DND-41 (cell line): ENCODE measurements around the gene MMAB.

Experiments
- ATAC-seq: fragments of 200-7000 bp; cut with Tn5 transposase; 3 replicates; pipeline ENCODE4 v1.9.1; 2021; ENCODE audit warnings: low read depth; ENCODE audit not compliant: insufficient read depth
- DNase-seq: peaks from one replicate; pipeline ENCODE4 v3.0.0-alpha.2; 2020
- H2AFZ ChIP-seq: 2 replicates; pipeline ENCODE4 v1.6.0; 2012; ENCODE audit warnings: low read depth, low read length
- H3K27ac ChIP-seq: 2 replicates; pipeline ENCODE4 v1.5.1; 2012; ENCODE audit warnings: low read length, inconsistent platforms
- H3K27me3 ChIP-seq: fragments of 200-600 bp; sonication (generic); 2 replicates; pipeline ENCODE4 v1.6.0; 2012; ENCODE audit warnings: low read length, mild to moderate bottlenecking, inconsistent platforms; ENCODE audit not compliant: insufficient read depth, poor library complexity
- H3K36me3 ChIP-seq: 2 replicates; pipeline ENCODE4 v1.5.1; 2012; ENCODE audit warnings: low read length, inconsistent platforms; ENCODE audit not compliant: insufficient read depth
- H3K4me1 ChIP-seq: 2 replicates; pipeline ENCODE4 v1.5.1; 2012; ENCODE audit warnings: mild to moderate bottlenecking, low read length; ENCODE audit not compliant: insufficient read depth
- H3K4me2 ChIP-seq: 2 replicates; pipeline ENCODE4 v1.6.0; 2012; ENCODE audit warnings: mild to moderate bottlenecking, moderate library complexity, low read length, inconsistent platforms; ENCODE audit not compliant: insufficient read depth
- H3K4me3 ChIP-seq, 2 experiments: fragments of 200-600 bp in 1 of 2; shearing (Covaris generic) in 1 of 2; 2 replicates each; pipeline ENCODE4 v1.5.1; 2012 to 2016; ENCODE audit warnings: inconsistent platforms in 2 of 2, low read length in 2 of 2, mild to moderate bottlenecking in 2 of 2, low read depth in 1 of 2, moderate library complexity in 1 of 2
- H3K79me2 ChIP-seq: 2 replicates; pipeline ENCODE4 v1.6.0; 2012; ENCODE audit warnings: low read length, inconsistent platforms; ENCODE audit not compliant: insufficient read depth
- H3K9ac ChIP-seq: 2 replicates; pipeline ENCODE4 v1.6.0; 2012; ENCODE audit warnings: low read depth, mild to moderate bottlenecking, inconsistent platforms, low read length, moderate library complexity
- H3K9me3 ChIP-seq: 2 replicates; pipeline ENCODE4 v1.5.1; 2012; ENCODE audit warnings: low read length, moderate library complexity, mild to moderate bottlenecking, inconsistent platforms; ENCODE audit not compliant: insufficient read depth, severe bottlenecking
- H4K20me1 ChIP-seq: 2 replicates; pipeline ENCODE4 v1.6.0; 2012; ENCODE audit warnings: low read length; ENCODE audit not compliant: insufficient read depth
- EZH2 ChIP-seq: IDR thresholded peaks from 3 replicates; pipeline ENCODE4 v1.6.1; 2012; ENCODE audit warnings: borderline replicate concordance, low read depth, mild to moderate bottlenecking, moderate library complexity, low read length, inconsistent platforms; ENCODE audit not compliant: severe bottlenecking
- TF ChIP-seq, protein P1 (sequence below): IDR thresholded peaks from 2 replicates; pipeline ENCODE4 v1.5.1; 2012; ENCODE audit warnings: borderline replicate concordance, low read length, moderate library complexity, mild to moderate bottlenecking; ENCODE audit not compliant: poor library complexity, severe bottlenecking; ENCODE audit errors: extremely low read depth

MMAB gene

DNA sequence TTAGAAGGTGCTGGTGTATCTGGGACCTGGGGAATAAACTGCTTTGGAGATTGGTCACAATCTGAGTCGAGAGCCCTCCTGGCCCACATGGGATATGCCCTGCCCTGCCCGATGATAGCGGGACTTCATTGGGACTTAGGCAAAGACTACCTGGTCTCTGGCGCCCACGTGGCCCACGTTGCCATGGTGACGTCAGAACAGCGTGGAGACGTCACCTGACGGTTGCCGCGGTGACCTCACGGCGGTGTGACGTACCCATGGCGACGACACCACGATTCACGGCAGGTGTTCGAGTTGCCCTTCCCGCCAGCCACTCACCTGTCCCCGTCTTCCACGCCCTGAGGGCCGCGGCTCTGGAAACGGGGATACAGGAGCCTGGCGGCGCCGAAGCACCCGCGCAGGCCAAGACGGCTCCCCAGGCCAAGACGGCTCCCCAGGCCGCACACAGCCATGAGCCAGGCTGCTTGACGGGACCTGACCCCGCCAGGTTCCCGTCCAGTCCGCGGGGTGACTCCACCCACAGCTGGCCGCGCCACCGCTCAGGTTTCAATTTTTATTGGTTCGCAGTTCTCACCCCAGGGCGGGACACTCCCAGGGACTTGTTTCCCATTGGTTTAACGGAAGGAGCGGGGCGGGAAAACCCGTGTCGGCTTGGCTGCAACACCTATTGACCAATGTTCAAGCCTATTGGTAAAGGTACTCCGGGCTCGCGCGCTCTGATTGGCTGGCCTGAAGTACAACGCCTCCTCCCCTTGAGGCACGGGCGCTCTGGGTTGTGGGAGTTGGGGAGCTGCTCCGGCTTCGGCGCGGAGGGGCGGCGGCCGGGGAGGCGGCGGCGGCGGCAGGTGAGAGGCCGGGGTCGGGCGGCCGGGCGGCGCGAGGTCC is at the start of gene MMAB, which contains the start of gene MVK:
TSS of gene MMAB (minus strand) at position 476 of the 885 bp plus-strand sequence. CDS start at position 452, 24 bp downstream.
TSS of gene MVK (plus strand) at position 766 of the 885 bp plus-strand sequence. CDS start 1,029 bp downstream, outside the sequence.
- H3K27me3 ChIP-seq = no peaks in the 10 kb centered on the region
- peaks cover 32% of the 10 kb centered on the region for H3K79me2 ChIP-seq
- peak within 1 kb of the TSS; percentile 58 to 99 for H3K4me3 ChIP-seq
- H3K9ac ChIP-seq = peak within 1 kb of the TSS; percentile 89
- peak within 1 kb of the TSS; percentile 96 for H3K27ac ChIP-seq
- 0 out of 2 replicates have a peak, but pooled peaks cover 2% of the 10 kb centered on the region for H4K20me1 ChIP-seq
- peak within 1 kb of the TSS; percentile 97 for H3K4me2 ChIP-seq
- DNase-seq (peak; percentile 99), ATAC-seq (peak; percentile 96)
- H2AFZ ChIP-seq = peak within 1 kb of the TSS; percentile 98
- no peak for TF ChIP-seq EZH2
- no peaks in the 10 kb centered on the region for H3K9me3 ChIP-seq
- peaks cover 37% of the 10 kb centered on the region for H3K4me1 ChIP-seq
- H3K36me3 ChIP-seq = peaks cover 58% of the 10 kb centered on the region

DNA sequence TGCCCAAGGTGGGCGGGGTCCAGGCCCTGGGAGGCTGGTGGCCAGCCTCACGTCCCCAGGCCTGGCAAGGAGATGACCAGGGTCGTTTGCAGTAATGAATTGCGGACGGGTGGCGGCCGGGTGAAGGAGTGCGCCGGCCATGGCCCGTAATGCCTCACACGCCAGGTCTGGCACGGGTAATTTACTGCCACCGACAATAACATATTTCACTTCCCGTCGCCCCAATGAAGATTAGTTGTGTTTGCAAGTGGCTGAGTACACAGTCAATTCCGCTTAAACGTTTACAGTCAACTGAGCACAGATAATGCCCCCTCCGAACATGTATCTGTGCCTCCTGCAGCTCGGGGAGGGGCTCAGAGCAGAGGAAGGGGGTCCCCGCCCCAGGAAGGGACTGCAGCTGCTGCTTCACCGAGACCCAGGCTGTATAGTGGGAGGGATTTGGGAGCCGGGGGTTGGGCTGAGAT is 48.6 kb upstream of the MMAB start:
- H2AFZ ChIP-seq = no peak overlapping the region
- ATAC-seq (no peak), DNase-seq (no peak)
- no peak overlapping the region for H3K27ac ChIP-seq
- no peak overlapping the region for H3K4me2 ChIP-seq
- no peak for TF ChIP-seq EZH2
- TF ChIP-seq, protein P1, sequence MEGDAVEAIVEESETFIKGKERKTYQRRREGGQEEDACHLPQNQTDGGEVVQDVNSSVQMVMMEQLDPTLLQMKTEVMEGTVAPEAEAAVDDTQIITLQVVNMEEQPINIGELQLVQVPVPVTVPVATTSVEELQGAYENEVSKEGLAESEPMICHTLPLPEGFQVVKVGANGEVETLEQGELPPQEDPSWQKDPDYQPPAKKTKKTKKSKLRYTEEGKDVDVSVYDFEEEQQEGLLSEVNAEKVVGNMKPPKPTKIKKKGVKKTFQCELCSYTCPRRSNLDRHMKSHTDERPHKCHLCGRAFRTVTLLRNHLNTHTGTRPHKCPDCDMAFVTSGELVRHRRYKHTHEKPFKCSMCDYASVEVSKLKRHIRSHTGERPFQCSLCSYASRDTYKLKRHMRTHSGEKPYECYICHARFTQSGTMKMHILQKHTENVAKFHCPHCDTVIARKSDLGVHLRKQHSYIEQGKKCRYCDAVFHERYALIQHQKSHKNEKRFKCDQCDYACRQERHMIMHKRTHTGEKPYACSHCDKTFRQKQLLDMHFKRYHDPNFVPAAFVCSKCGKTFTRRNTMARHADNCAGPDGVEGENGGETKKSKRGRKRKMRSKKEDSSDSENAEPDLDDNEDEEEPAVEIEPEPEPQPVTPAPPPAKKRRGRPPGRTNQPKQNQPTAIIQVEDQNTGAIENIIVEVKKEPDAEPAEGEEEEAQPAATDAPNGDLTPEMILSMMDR = no peak
- H3K4me3 ChIP-seq = no peak overlapping the region
- H3K4me1 ChIP-seq = no peaks in the 10 kb centered on the region
- H4K20me1 ChIP-seq = no peaks in the 10 kb centered on the region; the same call in 1 of the 2 replicates
- H3K9ac ChIP-seq = no peak overlapping the region
- H3K36me3 ChIP-seq = no peaks in the 10 kb centered on the region
- H3K79me2 ChIP-seq = no peaks in the 10 kb centered on the region
- no peaks in the 10 kb centered on the region for H3K9me3 ChIP-seq
- peaks cover 10% of the 10 kb centered on the region for H3K27me3 ChIP-seq

DNA sequence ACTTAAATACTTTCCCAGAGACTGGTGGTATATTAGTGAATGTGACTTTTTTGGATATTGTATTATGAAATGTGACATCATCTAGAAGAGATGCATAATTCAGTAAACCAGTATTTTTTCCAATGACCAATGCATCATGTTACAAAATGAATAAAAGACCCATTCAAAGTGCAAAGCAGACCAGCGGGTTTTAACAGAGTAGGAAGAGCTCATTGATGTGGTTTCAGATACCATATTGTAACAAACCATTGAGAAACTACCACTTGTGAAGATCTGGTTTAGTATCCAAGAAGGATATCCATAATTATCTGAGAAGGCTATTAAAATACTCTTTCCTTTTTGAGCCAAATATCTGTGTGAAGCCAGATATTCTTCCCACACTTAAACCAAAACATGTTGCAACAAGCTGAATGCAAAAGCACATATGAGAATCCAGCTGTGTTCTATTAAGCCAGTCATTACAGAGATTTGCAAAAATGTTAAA is 47.9 kb upstream of the MMAB start:
- TF ChIP-seq EZH2 = no peak
- TF ChIP-seq, protein P1 = no peak
- no peak overlapping the region for H3K27ac ChIP-seq
- no peak overlapping the region for H2AFZ ChIP-seq
- DNase-seq (no peak), ATAC-seq (no peak)
- H3K9me3 ChIP-seq = no peaks in the 10 kb centered on the region
- no peaks in the 10 kb centered on the region for H3K36me3 ChIP-seq
- H3K9ac ChIP-seq = no peak overlapping the region
- no peaks in the 10 kb centered on the region; the same call in none of the 2 replicates for H4K20me1 ChIP-seq
- no peaks in the 10 kb centered on the region for H3K79me2 ChIP-seq
- no peak overlapping the region for H3K4me2 ChIP-seq
- no peak overlapping the region for H3K4me3 ChIP-seq
- H3K4me1 ChIP-seq = no peaks in the 10 kb centered on the region
- peaks cover 14% of the 10 kb centered on the region for H3K27me3 ChIP-seq
